C1 segment of cervical spinal cord (tissue), 14 donors: ENCODE results near the gene GPR153.

Experiments
- DNase-seq, 14 donors: peaks; one replicate each; lab custom pipeline; 2025; lab: John Stamatoyannopoulos, UW

The GPR153 gene

GRCh38 chr1:6249739-6250689 is 10.9 kb downstream of the GPR153 start:
- DNase-seq = no peak

- no peak for DNase-seq
Measured at GRCh38 chr1:6248932-6249738, 11.8 kb downstream of the GPR153 start.

- no peak for DNase-seq
Measured at GRCh38 chr1:6248161-6248776, 12.6 kb downstream of the GPR153 start.

- no peak for DNase-seq
Measured at GRCh38 chr1:6247651-6248050, 13.2 kb downstream of the GPR153 start.

GRCh38 chr1:6246497-6247467 is 14.1 kb downstream of the GPR153 start:
- peak in 12 of 14 donors; percentile 20 to 67 (median 49) for DNase-seq

GRCh38 chr1:6245869-6246496 is 14.9 kb downstream of the GPR153 start:
- DNase-seq = no peak

GRCh38 chr1:6245086-6245868 is 15.6 kb downstream of the GPR153 start:
- DNase-seq = peak in 12 of 14 donors; percentile 5 to 71 (median 28)

GRCh38 chr1:6244401-6245049 is 16.4 kb downstream of the GPR153 start:
- no peak for DNase-seq

- no peak for DNase-seq
Measured at GRCh38 chr1:6243993-6244392, 16.9 kb downstream of the GPR153 start, which contains the start of gene HES3. TSS of gene HES3 (plus strand) at chr1:6244179. CDS start at chr1:6244366, 187 bp downstream.

GRCh38 chr1:6243053-6243834 is 17.7 kb downstream of the GPR153 start:
- no peak for DNase-seq

- peak in 1 of 14 donors; percentile 15 for DNase-seq
Measured at GRCh38 chr1:6241887-6242740, 18.8 kb downstream of the GPR153 start.

- no peak for DNase-seq
Measured at GRCh38 chr1:6241107-6241886, 19.6 kb downstream of the GPR153 start.

- DNase-seq = no peak
Measured at GRCh38 chr1:6239950-6240768, 20.7 kb downstream of the GPR153 start.

- DNase-seq = no peak
Measured at GRCh38 chr1:6239213-6239752, 21.6 kb downstream of the GPR153 start.

GRCh38 chr1:6237093-6237492 is 23.8 kb downstream of the GPR153 start:
- no peak for DNase-seq
